GM18499 (cell line): Measurements from ENCODE around the gene CTNNBL1.

Source experiments
- ATAC-seq: cut with Tn5 transposase; IDR thresholded peaks from one replicate; pipeline ENCODE4 v1.9.1; 2021; ENCODE audit warnings: moderate number of reproducible peaks; ENCODE audit not compliant: insufficient read depth, unreplicated experiment

Gene CTNNBL1

GRCh38 chr20:37893566-37894241 is 199.9 kb downstream of the CTNNBL1 start:
- no peak for ATAC-seq

GRCh38 chr20:37894454-37894853 is 200.6 kb downstream of the CTNNBL1 start:
- ATAC-seq = no peak

- ATAC-seq = no peak
Observed at GRCh38 chr20:37895166-37895565, 201.3 kb downstream of the CTNNBL1 start.

DNA sequence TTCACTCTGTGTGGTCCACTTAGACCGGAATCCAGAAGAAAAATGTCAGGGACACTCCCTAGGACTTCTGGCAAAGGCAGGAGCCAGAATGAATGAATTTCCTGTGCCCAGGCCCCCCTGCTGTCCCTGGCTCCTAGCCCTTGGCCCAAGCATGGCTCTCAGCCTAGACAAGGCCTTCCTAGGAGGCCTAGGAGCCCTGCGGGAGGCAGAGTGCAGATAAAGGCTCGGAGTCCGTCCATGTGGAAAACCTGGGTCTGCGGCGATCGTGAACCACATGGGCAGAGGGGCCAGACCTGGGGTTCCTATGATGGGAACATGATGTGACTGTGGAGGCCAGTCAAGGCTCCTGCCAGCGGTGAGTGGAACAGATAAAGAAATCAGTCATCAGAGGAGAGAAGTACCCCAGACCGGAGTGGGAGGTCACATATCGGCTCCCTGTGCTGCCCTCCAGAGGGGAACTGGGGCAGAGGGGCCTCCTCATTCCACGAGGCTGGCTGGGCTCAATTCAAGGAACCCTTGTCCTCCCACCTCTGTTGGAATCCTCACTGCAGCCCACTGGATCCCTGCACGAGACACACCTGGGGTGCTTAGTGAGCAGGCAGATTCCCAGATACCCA is 203.2 kb downstream of the CTNNBL1 start:
- ATAC-seq = no peak

- no peak for ATAC-seq
Observed at GRCh38 chr20:37898233-37899104, 204.6 kb downstream of the CTNNBL1 start.

DNA sequence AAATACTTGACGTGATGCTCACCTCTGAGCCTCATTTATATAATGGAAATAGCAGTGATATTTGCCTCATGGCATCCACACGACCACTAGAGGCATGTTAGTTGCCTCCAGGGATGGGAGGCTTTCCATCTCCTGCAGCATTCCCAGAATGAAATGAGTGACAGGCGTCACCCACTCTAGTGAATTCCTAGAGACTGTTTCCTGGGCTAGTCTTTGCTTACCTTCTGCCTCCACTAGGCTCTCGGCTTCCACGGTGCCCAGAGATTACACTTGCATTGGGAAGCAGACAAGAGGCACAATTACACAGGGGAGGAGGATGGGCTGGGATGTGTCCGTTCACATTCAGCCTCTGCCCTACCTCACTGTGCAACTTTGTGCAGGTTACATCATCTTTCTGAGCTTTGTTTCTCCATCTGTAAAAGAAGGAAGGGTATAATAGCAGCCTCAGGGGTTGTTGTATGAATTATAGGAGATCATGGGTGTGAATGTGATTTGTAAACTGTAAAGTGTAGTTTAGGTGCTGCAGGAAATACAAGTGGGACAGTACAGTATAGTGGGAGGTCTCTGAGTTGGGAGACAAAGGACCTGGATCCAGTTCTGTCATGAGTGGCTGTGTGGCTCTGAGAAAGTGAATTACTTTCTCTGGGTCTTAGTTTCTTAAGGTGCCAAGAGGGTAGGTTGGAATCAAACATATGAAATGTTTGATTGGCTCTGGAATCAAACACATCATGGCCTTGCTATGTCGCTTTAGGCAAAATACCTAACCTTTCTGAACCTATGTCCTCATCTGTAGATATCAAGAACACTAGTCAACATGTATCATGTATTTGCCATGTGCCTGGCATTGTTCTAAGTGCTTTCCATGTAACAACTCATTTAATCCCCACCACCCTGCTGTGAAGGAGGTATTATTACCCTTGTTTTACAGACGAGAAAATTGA is 205.5 kb downstream of the CTNNBL1 start:
- ATAC-seq = no peak

- ATAC-seq = no peak
Observed at GRCh38 chr20:37901240-37901639, 207.4 kb downstream of the CTNNBL1 start.

DNA sequence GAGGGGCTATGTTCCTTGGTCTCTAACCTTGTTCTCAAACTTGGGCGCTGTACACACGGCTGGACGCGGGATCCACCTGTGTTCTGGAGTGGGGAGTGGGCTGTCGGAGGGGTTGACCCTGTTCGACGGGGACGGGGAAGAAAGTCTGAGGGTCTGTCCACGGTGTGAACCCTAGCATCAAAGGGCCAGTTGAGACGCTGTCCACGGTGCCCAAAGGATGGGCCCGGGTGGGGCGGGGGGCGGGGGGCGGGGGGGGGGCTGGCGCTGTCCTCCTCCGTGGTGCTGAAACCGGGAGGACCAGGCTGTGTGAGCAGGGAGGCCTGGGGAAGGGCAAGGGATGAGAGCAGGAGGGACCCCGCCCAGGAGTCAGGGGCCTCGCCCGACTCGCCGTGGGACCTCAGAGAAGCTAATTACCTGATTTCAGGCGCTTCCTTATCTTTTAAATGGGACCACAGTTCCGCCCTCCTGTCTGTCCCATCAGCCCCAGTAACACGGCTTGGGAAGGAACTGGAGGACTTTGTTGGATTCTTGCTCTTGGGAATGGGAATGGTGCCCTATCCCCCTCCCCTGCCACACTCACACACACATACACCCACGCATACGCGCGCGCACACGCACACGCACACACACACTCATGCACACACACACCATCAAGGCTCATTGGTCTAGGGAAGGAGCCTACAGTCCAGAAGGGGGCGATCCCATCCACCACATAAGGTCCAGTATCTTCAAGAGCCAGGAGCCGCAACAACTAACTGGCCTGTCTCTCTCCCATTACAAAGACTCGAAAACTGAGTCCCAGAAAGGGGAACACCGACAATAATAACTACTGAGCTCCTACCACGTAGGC is 208.0 kb downstream of the CTNNBL1 start:
- ATAC-seq = no peak

GRCh38 chr20:37902504-37903313 is 208.9 kb downstream of the CTNNBL1 start, which contains the start of gene VSTM2L:
VSTM2L (plus strand) TSS chr20:37903127; CDS start chr20:37903351, 224 bp downstream.
- no peak for ATAC-seq

- ATAC-seq = no peak
Observed at GRCh38 chr20:37903317-37904007, 209.6 kb downstream of the CTNNBL1 start.

- no peak for ATAC-seq
Observed at GRCh38 chr20:37904008-37904642, 210.3 kb downstream of the CTNNBL1 start.

DNA sequence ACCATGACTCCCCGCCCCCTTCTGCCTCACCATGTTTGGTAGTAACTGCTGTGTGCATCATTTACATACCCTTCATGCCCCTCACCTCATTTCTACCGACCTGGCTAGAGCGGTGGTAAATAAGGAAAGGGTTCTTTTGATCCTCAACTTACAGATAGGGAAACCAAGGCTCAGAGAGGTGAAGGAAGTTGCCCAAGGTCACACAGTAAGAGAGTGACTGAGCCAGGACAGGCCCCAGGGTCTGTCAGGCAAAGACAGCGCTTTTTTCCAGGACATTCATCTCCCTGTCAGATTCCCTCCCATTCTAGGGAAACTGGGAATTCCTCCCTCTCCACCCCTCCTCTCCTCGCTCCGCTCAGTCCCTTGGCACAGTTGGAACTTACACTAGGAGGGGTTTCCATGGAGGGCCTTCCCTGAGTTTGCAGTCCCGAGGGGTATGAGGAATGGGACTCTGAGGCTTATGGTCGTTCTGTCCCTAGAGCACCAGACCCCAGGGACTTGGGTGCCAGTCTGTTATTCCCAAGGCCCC is 211.1 kb downstream of the CTNNBL1 start:
- ATAC-seq = no peak

GRCh38 chr20:37905671-37906613 is 212.1 kb downstream of the CTNNBL1 start:
- no peak for ATAC-seq

DNA sequence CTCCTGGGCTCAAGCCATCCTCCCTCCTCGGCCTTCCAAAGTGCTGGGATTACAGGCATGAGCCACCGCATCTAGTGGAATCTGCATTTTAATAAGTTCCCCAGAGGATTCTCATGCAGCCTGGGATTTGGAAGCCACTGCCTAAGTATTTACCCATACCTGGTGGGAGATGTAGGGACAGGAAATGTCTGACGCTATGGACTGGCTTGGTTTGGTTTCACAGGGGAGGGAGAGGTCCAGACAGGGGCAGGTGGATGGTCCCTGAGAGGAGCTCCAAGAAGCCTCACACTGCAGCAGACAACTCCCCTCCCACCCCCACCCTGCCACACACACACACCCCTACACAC is 213.5 kb downstream of the CTNNBL1 start:
- ATAC-seq = no peak

GRCh38 chr20:37907677-37908401 is 214.0 kb downstream of the CTNNBL1 start:
- ATAC-seq = no peak
